Testis (tissue), 3 donors: ENCODE measurements around the gene ASPA. TPM values are rescaled to one million over a fixed set of nuclear protein-coding genes. Genes with fewer than 3 reads are reported as not detected.

Experiments
- DNase-seq: peaks from one replicate; pipeline ENCODE4 v3.0.0-alpha.2; 2019
- H3K27ac ChIP-seq, 2 donors: fragments of 200-600 bp; sonication (generic); one replicate each; pipeline ENCODE4 v1.5.1; 2019
- H3K27me3 ChIP-seq: fragments of 200-600 bp; sonication (generic); one replicate; pipeline ENCODE4 v1.5.1; 2019
- H3K36me3 ChIP-seq: fragments of 200-600 bp; sonication (generic); one replicate; pipeline ENCODE4 v1.5.1; 2017; ENCODE audit warnings: low read depth; ENCODE audit errors: missing control alignments
- H3K4me1 ChIP-seq: fragments of 200-600 bp; sonication (generic); one replicate; pipeline ENCODE4 v1.5.1; 2019
- H3K4me3 ChIP-seq, 2 donors: fragments of 200-600 bp; sonication (generic); one replicate each; pipeline ENCODE4 v1.5.1; 2017 to 2019
- H3K9me3 ChIP-seq: fragments of 200-600 bp; sonication (generic); one replicate; pipeline ENCODE4 v1.5.1; 2017
- CTCF ChIP-seq, 3 experiments: fragments of 450-650 bp in 2 of 3; fragments of 200-600 bp in 1 of 3; sonication (generic) in 1 of 3; IDR thresholded peaks; one replicate each; pipeline ENCODE4 v1.5.1; 2016 to 2019; ENCODE audit warnings: antibody characterized with exemption in 3 of 3, mild to moderate bottlenecking in 2 of 3, moderate library complexity in 1 of 3
- POLR2A ChIP-seq: fragments of 450-650 bp; IDR thresholded peaks from one replicate; pipeline ENCODE4 v1.6.1; 2017; ENCODE audit warnings: antibody characterized with exemption, mild to moderate bottlenecking, moderate library complexity
- WGBS, 2 donors: methylation state at CpG; one replicate each; pipeline ENCODE4 v1.1.5; 2018; 5-methylcytosine and 5-hydroxymethylcytosine counted together
- intact Hi-C: fragments of 100-400 bp; cut with DNase I; formaldehyde crosslinking; loops from one replicate; pipeline ENCODE4 v1.15.1; 2023; ENCODE audit warnings: low total_unique reads
- polyA plus RNA-seq: library from polyadenylated mRNA; stranded (reverse); fragments of 350-450 nt; fragmentation: Illumina TruSeq; extraction: RNeasy Lipid Tissue Mini Kit (QIAGEN cat#74804); gene quantifications from one replicate; pipeline ENCODE4 v1.2.3, GENCODE V29; 2014; ENCODE audit warnings: low read depth, low replicate concordance; ENCODE audit not compliant: insufficient read depth
- total RNA-seq, 2 donors: library from RNA; depleted of rRNA; stranded (reverse); fragments of >200 nt; gene quantifications; one replicate each; pipeline ENCODE4 v1.2.3, GENCODE V29; 2016

ASPA gene
- total and polyA plus RNA-seq, 3 donors from 2014 or later = 5.0 to 16.1 (median 6.1) TPM

GRCh38 chr17:3544365-3544764 is 68.6 kb downstream of the ASPA start:
- 89 to 91% methylated on average over 5 of the region's 5 CpGs for WGBS, 2 donors
- intact Hi-C loops = no loop called here
- no peak overlapping the region for H3K27ac ChIP-seq
- TF ChIP-seq POLR2A (no peak), CTCF (IDR thresholded peaks at IDR 0.05) (no peak)
- H3K4me3 ChIP-seq = no peak overlapping the region
- no peaks in the 10 kb centered on the region for H3K4me1 ChIP-seq
- H3K9me3 ChIP-seq = no peaks in the 10 kb centered on the region
- no peaks in the 10 kb centered on the region for H3K36me3 ChIP-seq
- no peaks in the 10 kb centered on the region for H3K27me3 ChIP-seq
- DNase-seq = no peak

GRCh38 chr17:3545151-3545550 is 69.4 kb downstream of the ASPA start:
- no peak for TF ChIP-seq POLR2A
- no peak for TF ChIP-seq CTCF (IDR thresholded peaks at IDR 0.05)

GRCh38 chr17:3546521-3546920 is 70.7 kb downstream of the ASPA start:
- WGBS, 2 donors = 80 to 94% methylated on average over 1 of the region's 5 CpGs
- intact Hi-C loops = no loop called here
- H3K36me3 ChIP-seq = no peaks in the 10 kb centered on the region

More at GRCh38 chr17:3545151-3545550, 69.4 kb downstream of the ASPA start:
- no peaks in the 10 kb centered on the region for H3K27me3 ChIP-seq
- WGBS, 2 donors = 64 to 67% methylated on average over 7 to 9 of the region's 9 CpGs
- no peak for DNase-seq
- no peaks in the 10 kb centered on the region for H3K4me1 ChIP-seq
- no peak overlapping the region for H3K4me3 ChIP-seq
- no peaks in the 10 kb centered on the region for H3K36me3 ChIP-seq
- H3K27ac ChIP-seq = no peak overlapping the region
- H3K9me3 ChIP-seq = no peaks in the 10 kb centered on the region
- intact Hi-C loops = no loop called here

GRCh38 chr17:3546997-3547396 is 71.2 kb downstream of the ASPA start:
- TF ChIP-seq CTCF (IDR thresholded peaks at IDR 0.05) = no peak
- TF ChIP-seq POLR2A = no peak
- 93 to 100% methylated on average over 3 to 8 of the region's 8 CpGs for WGBS, 2 donors
- no peaks in the 10 kb centered on the region for H3K4me1 ChIP-seq

More at GRCh38 chr17:3546521-3546920, 70.7 kb downstream of the ASPA start:
- no peaks in the 10 kb centered on the region for H3K27me3 ChIP-seq
- H3K27ac ChIP-seq = no peak overlapping the region
- no peak for TF ChIP-seq CTCF (IDR thresholded peaks at IDR 0.05)
- no peak for TF ChIP-seq POLR2A
- no peaks in the 10 kb centered on the region for H3K9me3 ChIP-seq
- no peak overlapping the region for H3K4me3 ChIP-seq
- no peaks in the 10 kb centered on the region for H3K4me1 ChIP-seq
- no peak for DNase-seq

GRCh38 chr17:3547628-3548027 is 71.8 kb downstream of the ASPA start:
- Histone ChIP-seq H3K27ac (no peak overlapping the region), H3K4me1 (no peaks in the 10 kb centered on the region), H3K9me3 (no peaks in the 10 kb centered on the region), H3K27me3 (no peaks in the 10 kb centered on the region), H3K36me3 (no peaks in the 10 kb centered on the region), H3K4me3 (no peak overlapping the region)
- WGBS, 2 donors = 72 to 84% methylated on average over 6 to 11 of the region's 11 CpGs
- intact Hi-C loops = no loop called here
- TF ChIP-seq CTCF (IDR thresholded peaks at IDR 0.05) = no peak
- TF ChIP-seq POLR2A = no peak
- DNase-seq = no peak

More at GRCh38 chr17:3546997-3547396, 71.2 kb downstream of the ASPA start:
- Histone ChIP-seq H3K36me3 (no peaks in the 10 kb centered on the region), H3K4me3 (no peak overlapping the region), H3K9me3 (no peaks in the 10 kb centered on the region), H3K27me3 (no peaks in the 10 kb centered on the region), H3K27ac (no peak overlapping the region)
- DNase-seq = no peak
- intact Hi-C loops = no loop called here
